Medulla oblongata (tissue), 1 donor: Measurements from ENCODE around the gene NR0B1.

Experiments used
- DNase-seq: peaks from one replicate; pipeline ENCODE4 v3.0.0-alpha.2; 2015; ENCODE audit errors: extremely low spot score

Gene NR0B1

GRCh38 chrX:30270639-30271038, 38.6 kb downstream of the NR0B1 start:
- DNase-seq = no peak

GRCh38 chrX:30262763-30263162, 46.4 kb downstream of the NR0B1 start:
- no peak for DNase-seq

GRCh38 chrX:30261012-30261411, 48.2 kb downstream of the NR0B1 start:
- no peak for DNase-seq

- DNase-seq = no peak
These were observed 49.3 kb downstream of the NR0B1 start for GRCh38 chrX:30259927-30260326.
